GM21529 (cell line): ENCODE results near the gene P2RY14.

ENCODE experiments used
- ATAC-seq: cut with Tn5 transposase; IDR thresholded peaks from one replicate; pipeline ENCODE4 v1.9.1; 2021; ENCODE audit not compliant: unreplicated experiment

P2RY14 gene

DNA sequence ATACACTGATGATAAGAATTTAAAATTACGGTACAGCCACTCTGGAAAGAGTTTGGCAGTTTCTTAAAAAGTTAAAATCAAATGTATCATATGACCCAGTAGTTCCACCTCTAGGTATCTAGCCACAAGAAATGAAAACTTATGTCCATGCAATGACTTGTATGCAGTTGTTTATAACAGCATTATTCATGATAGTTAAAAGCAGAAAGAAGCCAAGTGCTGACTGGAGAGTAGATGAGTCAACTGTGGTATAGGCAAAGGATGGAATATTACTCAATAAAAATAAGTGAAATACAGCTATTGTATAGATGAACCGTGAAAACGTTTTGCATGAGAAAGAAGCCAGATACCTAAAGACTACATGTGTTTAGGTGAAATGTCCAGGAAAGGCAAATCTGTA lies 23.4 kb upstream of the P2RY14 start:
- ATAC-seq = no peak

GRCh38 chr3:151300539-151300938 lies 22.2 kb upstream of the P2RY14 start:
- ATAC-seq = no peak

GRCh38 chr3:151299006-151299405 lies 20.7 kb upstream of the P2RY14 start:
- no peak for ATAC-seq

DNA sequence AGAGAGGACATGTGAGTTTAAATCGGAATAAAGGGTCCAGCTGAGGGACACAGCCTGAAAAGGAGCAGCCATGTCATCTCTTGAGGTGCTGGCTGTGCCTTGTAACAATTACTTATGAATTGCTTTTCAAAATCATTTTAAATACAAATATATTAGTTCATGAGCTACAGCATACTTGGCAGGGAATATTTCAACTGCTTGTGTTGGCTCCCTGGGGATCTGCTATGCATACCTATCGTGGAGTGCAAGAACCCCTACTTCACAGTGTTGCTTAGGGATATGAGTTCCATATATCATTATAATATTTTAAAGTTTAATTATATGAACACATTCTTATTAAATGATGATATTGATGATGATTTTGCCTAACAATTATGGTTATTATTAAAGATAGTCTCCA lies 19.1 kb upstream of the P2RY14 start:
- ATAC-seq = no peak

DNA sequence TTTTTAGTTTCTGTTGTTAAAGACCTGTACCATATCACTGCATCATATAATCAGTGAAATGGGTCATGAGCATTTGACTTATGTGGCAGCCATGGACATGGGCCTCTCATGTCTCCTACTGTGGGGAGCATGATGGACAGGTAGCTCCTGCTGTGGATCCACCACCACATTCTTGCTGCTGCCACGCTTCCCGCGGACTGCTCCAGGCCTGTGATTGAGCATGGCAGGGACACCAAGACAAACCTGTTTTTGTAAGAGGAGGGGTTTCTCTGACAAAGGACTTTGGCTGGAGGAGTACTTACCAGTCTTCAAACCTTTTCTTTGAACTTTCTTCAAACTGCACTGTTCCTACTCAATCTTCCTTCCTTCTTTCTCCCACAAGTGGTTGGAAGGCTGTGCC lies 17.9 kb upstream of the P2RY14 start:
- ATAC-seq = no peak

DNA sequence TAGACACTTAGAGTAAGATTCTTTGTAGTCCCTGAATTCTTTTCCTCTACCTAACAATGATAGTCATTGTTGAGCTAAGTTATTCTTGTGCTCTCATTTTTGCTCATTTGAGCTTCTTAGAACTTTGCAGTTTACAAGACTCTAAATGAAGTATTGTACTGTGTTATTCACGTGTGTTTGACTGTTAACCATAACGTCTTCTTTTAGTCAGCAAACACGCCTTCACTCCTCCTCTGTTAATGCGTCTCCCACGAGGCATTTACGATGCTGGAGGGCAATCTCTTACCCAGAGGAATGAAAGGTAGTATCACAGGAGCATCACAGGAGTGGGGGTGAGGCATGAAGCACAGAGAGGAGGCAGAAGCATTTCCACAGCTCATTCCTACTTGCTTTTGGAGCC lies 14.8 kb upstream of the P2RY14 start:
- ATAC-seq = no peak

DNA sequence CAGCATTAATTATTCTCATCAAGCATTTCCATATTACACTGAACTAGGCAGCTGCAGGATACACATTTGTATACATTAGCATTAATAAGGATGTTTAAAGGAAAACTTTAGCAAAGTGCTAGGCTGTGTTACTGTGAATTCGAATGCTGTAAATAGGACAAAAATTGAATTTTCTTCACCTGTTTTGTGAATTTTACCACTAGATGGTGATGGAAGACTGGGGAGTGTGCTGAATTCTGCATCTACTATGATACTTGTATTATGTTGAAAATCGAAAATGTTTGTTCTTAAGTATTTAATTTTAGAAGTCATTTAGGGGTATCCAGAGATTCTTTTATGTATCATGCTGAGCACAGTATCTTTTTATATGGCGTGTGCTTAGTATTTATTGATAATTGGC lies 12.3 kb upstream of the P2RY14 start:
- no peak for ATAC-seq

GRCh38 chr3:151289445-151289844 lies 11.1 kb upstream of the P2RY14 start:
- ATAC-seq = no peak

- ATAC-seq = no peak
These were observed 7.6 kb upstream of the P2RY14 start for GRCh38 chr3:151285940-151286339.

- ATAC-seq = no peak
These were observed 5.6 kb upstream of the P2RY14 start for GRCh38 chr3:151283907-151284461.

DNA sequence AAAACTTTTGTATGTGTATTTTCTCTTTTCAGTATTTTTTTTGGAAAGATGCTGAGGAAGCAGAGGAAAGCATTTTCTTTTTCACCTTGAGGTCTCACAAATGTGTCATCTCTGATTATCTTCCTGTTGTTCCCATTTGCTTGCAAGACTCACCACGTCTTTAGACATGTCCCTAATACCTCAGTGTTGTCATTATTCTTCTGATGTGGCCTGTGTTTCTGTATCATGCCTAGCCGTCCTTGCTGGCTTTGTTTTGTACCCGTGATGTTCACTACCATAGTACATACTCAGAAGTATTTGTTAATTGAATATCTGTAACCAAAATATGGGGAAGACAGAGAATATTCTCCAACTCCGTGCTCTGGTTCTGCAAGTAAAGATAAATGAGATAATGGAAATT lies 5.0 kb upstream of the P2RY14 start:
- no peak for ATAC-seq

DNA sequence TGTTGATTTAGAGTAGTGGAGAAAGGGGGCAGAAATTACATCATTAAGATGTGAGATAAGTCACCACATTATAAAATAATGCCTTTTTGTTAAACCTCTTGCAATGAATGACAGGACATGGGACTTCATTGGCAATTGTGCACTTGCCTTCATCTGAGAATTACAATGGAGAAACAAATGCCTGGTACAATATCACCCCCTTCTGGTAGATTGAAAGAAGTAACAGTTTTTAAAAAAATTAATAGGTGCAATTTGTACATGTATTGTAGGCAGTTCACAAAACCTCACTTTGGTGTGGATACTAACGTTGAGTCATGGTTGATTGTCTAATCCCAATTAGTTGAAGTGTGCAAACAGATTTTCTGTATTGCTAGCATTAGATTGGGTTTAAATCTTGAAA lies 4.6 kb upstream of the P2RY14 start:
- ATAC-seq = no peak

GRCh38 chr3:151281671-151282324 lies 3.5 kb upstream of the P2RY14 start:
- no peak for ATAC-seq

GRCh38 chr3:151276687-151277042 lies 1.7 kb downstream of the P2RY14 start:
- ATAC-seq = peak; percentile 56

DNA sequence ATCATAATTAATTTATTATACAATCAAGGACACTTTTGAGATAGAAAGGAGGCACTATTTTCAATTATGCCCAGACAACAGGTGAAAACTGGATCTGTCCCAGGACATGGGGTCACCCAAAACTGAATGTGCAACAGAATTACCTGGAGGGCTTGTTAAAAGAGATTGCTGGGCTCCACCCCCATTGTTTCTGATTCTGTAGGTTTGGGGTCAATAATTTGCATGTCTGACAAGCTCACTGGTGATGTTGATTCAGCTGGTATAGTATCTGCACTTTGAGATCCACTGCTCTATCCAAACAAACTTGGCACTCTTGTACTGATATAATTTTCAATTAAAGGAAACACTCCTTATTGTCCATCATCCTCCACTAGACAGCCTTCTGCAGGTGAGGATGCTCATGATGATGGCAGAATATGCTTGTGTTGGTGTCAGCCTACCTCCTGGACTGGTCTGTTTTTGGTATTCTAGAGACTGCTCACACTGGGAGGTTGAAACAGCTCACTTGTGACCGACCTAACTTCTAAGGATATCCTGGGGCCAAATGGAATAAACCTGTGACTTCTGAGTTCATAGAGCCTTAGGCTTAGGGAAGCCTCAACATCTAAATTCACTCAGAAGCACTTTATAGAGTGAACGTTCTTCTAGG lies 2.2 kb downstream of the P2RY14 start:
- peak; percentile 11 for ATAC-seq

DNA sequence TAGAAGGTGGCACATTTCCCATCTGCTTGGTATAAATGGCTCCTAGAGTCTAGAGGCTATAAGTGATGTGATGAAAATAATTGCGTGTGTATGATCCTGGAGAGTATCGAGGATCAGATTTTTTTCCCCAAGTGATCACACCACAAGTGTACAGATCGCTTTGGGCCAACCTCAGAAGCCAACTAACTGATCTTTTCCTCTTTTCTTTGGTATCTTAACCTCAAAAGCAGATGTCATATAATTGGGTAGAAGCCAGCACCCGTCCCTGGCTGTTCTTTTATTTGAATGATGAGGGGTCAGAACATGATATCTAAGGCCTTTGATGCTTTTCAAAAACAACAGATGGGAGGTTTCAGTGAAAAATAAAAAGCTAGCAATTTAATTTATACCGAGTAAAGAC lies 3.3 kb downstream of the P2RY14 start:
- ATAC-seq = no peak

DNA sequence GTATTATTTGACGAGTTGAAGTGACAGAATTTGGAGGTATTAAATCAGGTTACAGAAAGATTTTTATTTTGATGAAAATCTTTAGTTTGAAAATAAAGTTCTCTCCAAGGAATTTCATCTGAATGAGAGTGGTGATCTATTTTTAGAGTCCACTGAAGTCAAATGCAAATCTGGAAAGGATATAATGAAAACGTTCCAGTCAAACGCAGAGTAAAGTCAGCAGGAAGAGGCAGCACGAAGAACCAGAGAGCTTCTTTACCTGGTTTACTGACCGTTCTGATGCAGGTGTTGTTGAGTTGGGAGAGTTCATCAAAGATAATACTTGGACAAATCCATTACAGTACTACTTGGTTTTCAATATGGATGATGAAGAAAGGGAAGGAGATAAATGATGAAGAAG lies 8.7 kb downstream of the P2RY14 start:
- ATAC-seq = no peak

DNA sequence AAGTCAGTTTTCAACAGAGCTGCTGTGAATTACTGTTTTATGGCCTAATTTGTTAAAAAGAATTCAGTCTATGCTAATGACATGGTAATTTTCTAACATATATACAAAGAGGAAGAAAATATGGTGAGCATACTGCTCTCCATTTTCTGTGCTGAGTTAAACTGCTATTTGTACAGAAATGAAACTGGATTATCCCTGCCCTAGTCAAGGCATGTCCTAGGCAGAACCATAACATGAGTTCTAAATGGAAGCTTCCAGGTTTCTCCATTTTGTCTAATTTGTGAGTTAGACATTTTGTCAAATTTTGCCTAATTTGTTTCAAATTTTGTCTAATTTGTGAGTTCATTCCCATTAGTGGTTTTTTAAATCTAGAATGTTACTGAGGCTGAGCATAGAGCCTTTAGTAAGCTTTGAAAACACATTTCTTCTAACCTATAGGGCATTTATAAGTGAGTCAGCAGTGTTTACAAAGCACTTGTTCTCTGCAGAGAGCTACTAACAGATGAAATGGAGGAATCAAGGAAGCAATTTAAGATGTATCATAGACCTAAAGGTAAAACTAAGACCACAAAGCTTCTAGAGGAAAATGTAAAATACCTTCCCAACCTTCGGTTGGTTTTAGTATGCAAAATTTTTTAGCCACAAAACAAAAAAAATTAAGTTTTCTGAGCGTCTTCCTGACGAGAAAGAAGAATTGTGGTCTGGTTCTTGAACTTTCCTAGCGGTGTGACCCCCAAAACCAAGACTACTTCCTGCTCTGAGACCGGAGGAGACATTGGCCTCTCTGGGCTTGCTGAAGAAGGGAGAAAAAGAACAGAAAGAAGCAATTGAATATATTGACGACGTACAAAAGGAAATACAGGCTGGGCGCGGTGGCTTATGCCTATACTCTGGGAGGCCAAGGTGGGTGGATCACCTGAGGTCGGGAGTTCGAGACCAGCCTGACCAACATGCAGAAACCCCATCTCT lies 9.8 kb downstream of the P2RY14 start:
- peak; percentile 57 for ATAC-seq

DNA sequence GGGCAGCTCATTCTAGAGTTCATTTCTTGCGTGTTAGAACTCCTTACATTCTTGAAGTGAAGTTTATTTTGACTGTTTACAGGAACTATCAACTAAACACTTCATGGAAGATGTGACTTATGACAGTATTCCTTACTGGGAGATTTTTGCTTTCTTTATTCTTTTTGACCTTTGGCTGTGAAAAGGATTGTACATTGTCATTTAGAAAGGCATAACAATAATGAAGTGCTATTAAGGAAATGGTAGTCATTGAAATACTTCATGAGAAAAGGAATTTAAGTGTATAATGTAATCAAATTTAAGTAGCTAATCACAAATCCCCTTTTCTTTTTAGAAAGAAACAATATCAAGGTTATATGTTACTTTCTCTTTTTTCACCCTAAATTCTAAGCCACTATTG lies 11.3 kb downstream of the P2RY14 start:
- no peak for ATAC-seq

DNA sequence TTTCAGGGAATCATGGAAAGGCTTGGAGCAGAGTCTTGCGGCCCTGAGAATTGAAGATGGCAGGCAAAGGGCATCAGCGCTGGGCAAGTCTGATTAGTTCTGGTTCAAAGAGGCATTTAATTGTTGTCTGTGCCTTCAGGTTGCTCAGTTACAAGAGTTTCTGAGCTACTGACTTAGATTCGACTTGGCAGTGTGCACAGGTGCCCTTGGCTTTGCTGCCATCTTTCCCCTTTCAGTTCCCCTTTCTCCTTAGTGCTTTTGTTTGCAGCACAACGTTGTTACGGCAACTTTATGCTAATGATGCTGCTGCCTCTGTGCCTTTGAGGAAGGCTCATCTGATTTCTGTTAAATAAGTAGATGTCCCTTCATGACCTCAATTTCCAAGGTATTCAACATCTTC lies 12.5 kb downstream of the P2RY14 start:
- ATAC-seq = peak; percentile 97

DNA sequence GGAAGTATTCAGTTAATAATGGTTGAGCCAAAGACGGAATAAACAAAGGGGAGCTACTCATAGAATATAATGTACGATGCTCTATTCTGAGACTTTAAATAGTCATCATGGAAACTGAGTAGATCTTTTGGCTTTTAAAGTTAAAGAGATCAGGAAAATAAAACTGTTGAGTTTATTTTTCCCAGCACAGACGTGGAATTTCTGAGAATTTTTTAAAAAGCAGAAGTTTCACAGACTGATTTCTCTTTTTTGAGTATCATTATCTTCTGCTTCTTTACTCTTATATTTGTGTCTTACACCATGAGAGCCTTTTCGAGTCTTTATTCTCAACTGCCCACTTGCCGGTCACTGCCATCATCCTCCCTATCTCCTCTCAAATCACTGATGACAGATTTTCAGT lies 13.2 kb downstream of the P2RY14 start:
- no peak for ATAC-seq

DNA sequence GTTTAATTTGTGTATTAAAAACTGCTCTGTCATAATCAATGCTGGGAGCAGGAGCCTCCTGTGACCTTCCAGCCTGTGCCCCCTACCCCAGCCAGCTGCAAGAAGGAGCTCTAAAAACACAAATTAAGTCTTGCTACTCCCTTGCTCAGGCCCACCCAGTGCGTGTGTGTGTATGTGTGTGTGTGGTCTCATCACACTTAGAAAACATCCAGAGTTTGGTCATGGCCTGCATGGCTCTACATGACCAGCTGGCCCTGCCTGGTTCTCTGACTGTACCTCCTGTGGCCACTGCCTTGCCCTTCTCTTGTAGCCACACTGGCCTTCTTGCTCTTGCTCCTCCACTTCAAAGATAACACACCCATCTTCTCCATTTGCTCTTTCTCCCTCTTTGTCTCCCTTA lies 13.7 kb downstream of the P2RY14 start:
- ATAC-seq = no peak
